Activated T-cell treated with anti-CD3 and anti-CD28 coated beads for 24 hours (primary cell): Measurements from ENCODE around the gene TSPAN9.

Source experiments
- DNase-seq: peaks from one replicate; pipeline ENCODE4 v3.0.0-alpha.2; 2020; ENCODE audit warnings: low read depth

The TSPAN9 gene

GRCh38 chr12:3250576-3250975 is 173.4 kb downstream of the TSPAN9 start:
- no peak for DNase-seq

- no peak for DNase-seq
Measured at GRCh38 chr12:3251067-3251466, 173.9 kb downstream of the TSPAN9 start.

- no peak for DNase-seq
Measured at GRCh38 chr12:3251691-3252090, 174.5 kb downstream of the TSPAN9 start.

GRCh38 chr12:3252450-3252891 is 175.3 kb downstream of the TSPAN9 start:
- no peak for DNase-seq

- DNase-seq: no peak
Measured at GRCh38 chr12:3253682-3254275, 176.6 kb downstream of the TSPAN9 start.

GRCh38 chr12:3255057-3255456 is 177.9 kb downstream of the TSPAN9 start:
- DNase-seq: no peak

GRCh38 chr12:3256103-3256631 is 179.0 kb downstream of the TSPAN9 start:
- DNase-seq: no peak

- DNase-seq: no peak
Measured at GRCh38 chr12:3257411-3257810, 180.2 kb downstream of the TSPAN9 start.

GRCh38 chr12:3259973-3260372 is 182.8 kb downstream of the TSPAN9 start:
- DNase-seq: no peak

GRCh38 chr12:3261782-3262359 is 184.7 kb downstream of the TSPAN9 start:
- DNase-seq: no peak

- no peak for DNase-seq
Measured at GRCh38 chr12:3262470-3262869, 185.3 kb downstream of the TSPAN9 start.

GRCh38 chr12:3263282-3263681 is 186.1 kb downstream of the TSPAN9 start:
- DNase-seq: no peak

GRCh38 chr12:3263939-3264922 is 187.1 kb downstream of the TSPAN9 start:
- no peak for DNase-seq

GRCh38 chr12:3265406-3265805 is 188.2 kb downstream of the TSPAN9 start:
- no peak for DNase-seq

- no peak for DNase-seq
Measured at GRCh38 chr12:3266638-3267037, 189.5 kb downstream of the TSPAN9 start.

- DNase-seq: no peak
Measured at GRCh38 chr12:3267690-3268089, 190.5 kb downstream of the TSPAN9 start.

GRCh38 chr12:3269594-3269993 is 192.4 kb downstream of the TSPAN9 start:
- no peak for DNase-seq

- DNase-seq: no peak
Measured at GRCh38 chr12:3271146-3271545, 194.0 kb downstream of the TSPAN9 start.

- no peak for DNase-seq
Measured at GRCh38 chr12:3271639-3272038, 194.5 kb downstream of the TSPAN9 start.

- no peak for DNase-seq
Measured at GRCh38 chr12:3272958-3273357, 195.8 kb downstream of the TSPAN9 start.

- no peak for DNase-seq
Measured at GRCh38 chr12:3273409-3273853, 196.3 kb downstream of the TSPAN9 start.

- DNase-seq: no peak
Measured at GRCh38 chr12:3274664-3275063, 197.5 kb downstream of the TSPAN9 start.
